Right lung (tissue), 5 donors: ENCODE results near the gene NXPH1. TPM values are rescaled to one million over a fixed set of nuclear protein-coding genes. Genes with fewer than 3 reads are reported as not detected.
"Not testable (repeated sequence)": the region's sequence is repeated elsewhere in the genome, so short reads cannot be mapped to it uniquely, and the experiment has no call there.

Experiments
- DNase-seq, 2 donors: peaks; one replicate each; pipeline ENCODE4 v3.0.0-alpha.2; 2013
- polyA plus RNA-seq, 5 donors: library from polyadenylated mRNA; unstranded; fragments of 120-200 nt; gene quantifications; one replicate each; pipeline versions ENCODE4 v1.2.1 to v1.2.3, GENCODE V29; 2013; ENCODE audit warnings: inconsistent platforms in 1 of 5, low replicate concordance in 1 of 5; ENCODE audit not compliant: insufficient read length in 5 of 5, insufficient read depth in 1 of 5

Gene NXPH1
- polyA plus RNA-seq, 5 donors, result 0.10 TPM; not detected in 4

DNA sequence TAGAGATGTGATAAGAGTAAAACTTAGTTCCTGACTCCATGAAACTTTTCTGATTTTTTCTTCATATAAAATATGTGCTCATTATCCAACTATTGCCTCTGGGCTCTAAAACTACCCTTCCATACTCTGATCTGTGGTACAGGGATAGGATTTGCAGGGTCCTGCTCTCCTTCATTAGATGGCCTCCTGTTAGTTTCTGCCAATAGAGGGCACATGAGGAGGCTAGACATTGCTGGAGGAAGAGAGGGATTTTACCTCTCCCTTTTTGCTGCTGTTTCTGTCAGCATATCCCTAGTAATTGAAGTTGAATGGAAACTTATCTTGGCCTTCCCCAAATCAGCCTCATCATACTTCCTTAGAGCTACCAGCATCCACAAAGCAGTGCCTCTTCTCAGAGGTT is 269.4 kb downstream of the NXPH1 start:
- no peak for DNase-seq

- DNase-seq, result no peak
Observed at GRCh38 chr7:8710124-8710523, 276.7 kb downstream of the NXPH1 start.

DNA sequence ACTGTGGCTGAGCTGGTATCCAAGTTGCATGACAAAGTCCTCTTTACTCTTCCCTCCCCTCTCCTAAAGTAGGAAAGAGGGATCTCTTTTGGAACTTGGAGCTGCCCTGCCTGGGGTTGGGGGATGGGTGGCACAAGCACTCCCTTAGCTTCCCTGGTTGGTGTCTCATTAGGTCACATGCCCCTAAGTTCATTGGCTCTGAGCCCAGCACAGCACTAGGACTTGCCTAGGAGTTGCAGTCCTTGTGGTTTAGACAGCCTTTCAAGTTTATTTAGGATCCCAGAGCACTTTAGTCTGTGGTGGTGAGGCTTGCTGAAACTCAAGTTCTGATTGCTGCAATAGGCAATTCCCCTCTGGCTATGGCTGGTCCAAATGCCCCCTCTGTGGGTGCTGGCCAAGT is 281.4 kb downstream of the NXPH1 start:
- no peak for DNase-seq

- no peak for DNase-seq
Observed at GRCh38 chr7:8719102-8719501, 285.7 kb downstream of the NXPH1 start.

- peak; percentile 10 to 12 for DNase-seq
Observed at GRCh38 chr7:8724080-8724718, 290.8 kb downstream of the NXPH1 start.

GRCh38 chr7:8731756-8732155 is 298.3 kb downstream of the NXPH1 start:
- not testable (repeated sequence) for DNase-seq

DNA sequence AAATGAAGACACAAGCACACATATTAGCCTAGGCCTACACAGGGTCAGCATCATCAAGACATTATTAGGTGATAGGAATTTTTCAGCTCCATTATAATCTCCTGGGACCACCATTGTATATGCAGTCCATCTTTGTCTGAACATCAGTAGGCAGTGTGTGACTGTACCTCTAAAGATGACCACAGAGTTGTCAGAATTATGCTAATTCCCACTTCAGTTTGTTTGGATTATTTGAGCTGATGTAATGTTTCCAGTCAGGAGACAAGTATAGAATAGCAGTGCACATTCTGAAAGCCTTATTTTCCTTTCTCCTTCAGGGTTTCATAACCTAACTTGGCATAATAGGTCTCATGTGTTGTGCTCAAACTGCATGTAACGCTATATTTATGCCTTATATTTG is 306.4 kb downstream of the NXPH1 start:
- DNase-seq, result no peak

GRCh38 chr7:8742837-8743236 is 309.4 kb downstream of the NXPH1 start:
- no peak for DNase-seq

DNA sequence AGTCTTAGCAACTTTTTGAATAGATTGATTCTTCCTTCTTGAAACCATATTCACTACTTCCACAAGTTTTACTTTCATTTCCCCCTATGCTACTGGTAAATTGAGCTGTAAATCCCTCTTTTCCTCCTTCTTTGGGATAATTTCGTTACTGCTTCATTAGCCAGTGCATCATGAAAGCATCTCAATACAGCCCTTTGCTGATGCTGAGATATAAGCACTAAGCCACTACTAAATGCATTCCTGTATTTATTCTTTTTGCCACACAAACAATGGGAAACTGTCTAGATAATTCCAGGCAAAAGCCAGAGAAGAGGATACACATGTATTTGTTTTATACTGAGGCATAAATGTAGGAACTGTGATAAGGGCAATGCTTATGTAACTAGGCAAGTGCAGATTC is 313.9 kb downstream of the NXPH1 start:
- no peak for DNase-seq

DNA sequence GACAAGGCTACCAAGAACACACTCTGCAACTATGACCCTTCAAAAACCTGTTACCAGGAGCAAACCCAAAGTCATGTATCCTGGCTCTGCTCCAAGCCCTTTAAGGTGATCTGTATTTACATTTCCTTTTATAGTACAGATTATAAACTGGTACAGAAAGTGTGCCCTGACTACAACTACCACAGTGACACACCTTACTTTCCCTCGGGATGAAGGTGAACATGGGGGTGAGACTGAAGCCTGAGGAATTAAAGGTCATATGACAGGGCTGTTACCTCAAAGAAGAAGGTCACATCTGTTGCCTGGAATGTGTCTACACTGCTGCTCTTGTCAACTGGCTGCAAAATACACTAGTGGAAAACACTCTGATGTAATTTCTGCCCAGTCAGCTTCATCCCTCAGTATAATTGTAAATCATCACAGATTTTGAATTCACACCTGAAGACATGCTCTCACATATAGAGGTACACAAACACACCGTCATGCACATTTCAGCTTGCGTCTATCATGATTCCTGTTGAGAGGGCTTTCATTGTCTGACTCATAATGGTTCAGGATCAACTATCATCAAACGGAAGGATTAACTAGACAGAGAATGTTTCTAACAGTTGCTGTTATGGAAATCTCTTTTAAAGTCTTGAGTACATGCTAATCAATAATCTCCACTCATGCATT is 318.3 kb downstream of the NXPH1 start:
- peak; percentile 23 to 38 for DNase-seq

DNA sequence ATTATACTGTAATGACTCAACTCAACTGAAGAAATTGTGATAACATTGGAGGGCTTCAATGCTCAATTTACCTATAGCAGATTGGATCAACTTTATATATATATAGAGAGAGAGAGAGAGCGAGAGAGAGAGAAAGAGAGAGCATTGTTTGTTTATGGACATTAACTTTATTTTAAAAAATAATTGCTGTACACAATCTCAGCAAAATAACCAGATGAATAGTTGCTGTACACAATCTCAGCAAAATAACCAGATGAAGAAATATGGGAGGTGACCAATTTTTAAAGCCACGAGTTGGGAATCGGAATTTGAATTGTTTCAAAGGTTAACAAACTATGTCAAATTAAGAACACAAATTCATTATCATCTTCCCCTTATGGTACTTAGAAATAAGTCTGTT is 319.9 kb downstream of the NXPH1 start:
- no peak for DNase-seq

DNA sequence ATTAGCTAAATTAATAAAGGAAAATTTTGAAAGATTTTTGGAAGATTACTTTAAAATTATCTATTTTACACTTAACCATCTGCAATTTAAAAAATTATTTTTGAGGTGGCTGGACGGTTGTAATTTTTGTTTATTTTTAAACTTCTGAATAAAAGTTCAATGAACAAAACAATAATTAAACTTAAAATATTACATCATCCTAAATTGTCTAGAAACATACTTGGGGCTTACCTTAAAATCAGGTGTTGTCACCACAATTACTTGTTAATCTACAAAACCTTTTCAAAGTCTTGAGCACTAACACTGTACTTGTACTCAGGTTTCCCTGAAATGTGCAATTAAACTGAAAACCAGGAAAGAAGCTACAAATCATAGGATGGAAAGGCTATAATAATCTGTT is 328.3 kb downstream of the NXPH1 start:
- no peak for DNase-seq

DNA sequence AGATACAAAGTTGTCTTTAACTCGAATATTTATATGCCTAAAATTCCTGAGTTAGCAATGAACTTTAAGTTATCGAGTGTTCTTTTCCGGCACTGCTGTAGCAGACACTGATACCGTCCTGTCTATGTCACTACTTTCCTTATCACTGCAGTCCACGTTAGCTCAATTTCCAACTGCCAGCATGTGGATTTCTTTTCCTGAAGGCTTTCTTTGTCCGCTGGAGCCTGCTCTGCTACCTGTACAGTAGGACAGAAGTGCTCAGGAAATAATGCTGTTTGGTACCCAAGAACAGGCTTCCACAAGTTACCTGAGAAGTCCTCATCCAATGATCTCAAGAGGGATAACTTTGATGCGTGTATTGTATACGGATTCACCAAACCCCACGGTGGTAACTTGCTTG is 329.4 kb downstream of the NXPH1 start:
- no peak for DNase-seq

GRCh38 chr7:8765374-8765773 is 332.0 kb downstream of the NXPH1 start:
- no peak for DNase-seq

GRCh38 chr7:8773518-8773917 is 340.1 kb downstream of the NXPH1 start:
- no peak for DNase-seq

DNA sequence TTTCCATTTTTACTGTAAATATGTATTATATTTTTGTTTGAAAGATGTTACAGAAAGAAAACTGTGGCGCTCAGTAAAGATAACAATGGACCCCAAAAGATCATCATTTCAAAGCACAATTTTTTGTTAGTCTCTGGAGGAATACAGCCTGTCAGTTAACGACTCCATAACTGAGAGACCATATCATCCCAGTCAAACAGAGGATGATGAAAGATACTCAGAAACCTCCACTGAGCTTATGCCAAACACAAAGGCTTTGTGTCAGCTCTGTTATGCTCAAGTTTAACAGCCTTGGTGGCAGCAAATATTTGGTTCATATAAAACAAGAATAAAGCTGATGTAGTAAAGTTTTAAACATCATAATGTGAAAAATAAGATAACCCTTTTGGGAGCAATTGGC is 345.1 kb downstream of the NXPH1 start:
- DNase-seq, result no peak

DNA sequence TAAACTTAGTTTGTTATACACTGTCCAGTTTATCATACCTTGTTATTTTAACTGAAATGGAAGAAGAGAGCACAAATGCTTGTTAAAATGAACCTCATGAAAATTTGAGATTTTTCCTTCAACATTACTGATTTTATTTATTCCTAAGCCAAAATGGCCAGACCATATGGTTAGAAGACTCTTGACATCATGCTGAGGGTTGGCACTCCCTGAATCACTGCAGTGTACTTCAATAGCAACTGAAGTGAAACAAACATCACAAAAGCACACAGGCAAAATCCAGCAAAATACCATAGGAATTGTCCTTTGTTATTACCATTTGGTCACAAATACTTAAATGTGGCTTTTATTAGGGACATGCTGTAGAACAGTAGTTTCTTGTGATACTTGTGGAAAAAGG is 347.8 kb downstream of the NXPH1 start:
- DNase-seq, result no peak

- no peak for DNase-seq
Observed at GRCh38 chr7:8783229-8783628, 349.8 kb downstream of the NXPH1 start.

GRCh38 chr7:8785081-8785480 is 351.7 kb downstream of the NXPH1 start:
- no peak for DNase-seq

DNA sequence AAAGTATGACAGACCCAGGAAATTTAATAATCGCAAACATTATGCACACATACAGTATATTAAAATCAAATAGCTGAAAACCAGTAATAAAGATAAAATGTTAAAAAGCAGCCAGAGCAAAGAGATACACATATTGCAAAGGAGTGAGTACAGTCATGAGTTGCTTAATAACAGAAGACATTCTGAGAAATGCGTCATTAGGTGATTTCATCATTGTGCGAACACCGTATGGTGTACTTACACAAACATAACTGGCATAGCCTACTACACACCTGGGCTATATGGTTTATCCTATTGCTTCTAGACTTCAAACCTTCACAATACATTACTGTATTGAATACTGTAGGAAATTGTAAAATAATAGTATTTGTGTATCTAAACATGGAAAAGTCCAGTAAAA is 367.6 kb downstream of the NXPH1 start:
- DNase-seq, result no peak
